Measurements from ENCODE around the gene CD247. TPM values are rescaled to one million over a fixed set of nuclear protein-coding genes. Genes with fewer than 3 reads are reported as not detected.

The CD247 gene
- total and polyA plus RNA-seq, 2 of the 4 experiments (the other 2 are of a cell fraction) = not detected

DNA sequence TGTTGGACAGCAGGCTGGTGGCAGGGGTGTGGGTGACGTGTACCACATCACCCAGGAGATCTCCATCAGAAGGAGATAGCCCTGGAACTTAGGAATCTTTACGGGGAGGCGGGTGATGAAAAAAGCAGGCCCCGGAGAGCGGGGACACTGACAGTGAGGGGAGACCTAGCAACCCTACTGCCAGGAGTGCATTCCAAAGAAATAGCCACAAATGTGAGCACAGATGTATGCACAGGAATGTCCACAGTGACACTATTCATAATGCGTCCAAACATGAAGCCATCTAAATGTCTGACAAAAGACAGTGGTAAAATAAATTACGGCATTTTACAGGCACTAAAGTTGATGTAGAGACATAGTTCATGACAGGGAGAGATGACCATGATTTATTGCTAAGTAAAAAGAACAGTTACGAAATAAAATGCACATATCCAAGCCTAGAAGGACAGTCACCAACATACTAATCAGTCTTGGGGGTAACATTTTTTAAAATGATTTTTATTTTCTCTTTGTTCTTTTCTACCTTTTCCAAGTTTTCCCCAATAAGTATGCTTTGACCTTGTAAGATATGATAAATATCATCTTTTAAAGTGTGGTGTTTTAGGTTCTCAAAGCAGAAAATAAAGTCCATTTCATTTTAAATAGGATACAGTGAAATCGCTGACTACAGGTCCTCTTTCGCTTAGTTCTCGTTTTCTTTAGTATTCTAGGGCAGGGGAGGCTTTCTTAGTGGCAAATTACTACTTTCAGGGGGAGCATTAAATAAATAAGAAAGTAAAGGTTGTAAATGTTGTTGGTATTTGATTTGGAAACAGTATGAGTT lies 21.3 kb downstream of the CD247 start:
- H3K27me3 ChIP-seq (ENCODE audit: control insufficient read depth, insufficient read depth, low read length) = peaks cover 27% of the 10 kb centered on the region
- H3K14ac ChIP-seq (replicated peaks; ENCODE audit: low read depth, low read length) = no peak overlapping the region
- BruUV-seq (replicated peaks) = no TSS peak

More for the DNA sequence above, 21.3 kb downstream of the CD247 start:
- H3K36me3 ChIP-seq (ENCODE audit: control insufficient read depth, insufficient read depth, low read length) = no peaks in the 10 kb centered on the region
- H3K9ac ChIP-seq (ENCODE audit: low read depth, low read length) = no peak overlapping the region
- no peak overlapping the region for H3K4me3 ChIP-seq (ENCODE audit: insufficient read depth, low read depth, low read length)
- no peak overlapping the region for H3K4ac ChIP-seq (ENCODE audit: low read depth, low read length)
- H3K27ac ChIP-seq (ENCODE audit: insufficient read depth, low read length) = no peak overlapping the region
- no peak overlapping the region for H4K8ac ChIP-seq (ENCODE audit: low read depth in 2 of 2, low read length in 2 of 2)
- CTCF ChIA-PET = interaction anchor here (0.7 kb wide), 1 partner anchor 11 kb away, joined by 3 read pairs; no protein-coding TSS in a partner anchor
- H2BK15ac ChIP-seq (ENCODE audit: low read depth, low read length) = no peak overlapping the region
- H2AK9ac ChIP-seq (replicated peaks; ENCODE audit: low read depth, low read length, poor library complexity) = no peak overlapping the region
- dilution Hi-C loops (cut with HindIII; ENCODE audit: low sequenced_read_pairs, unreplicated experiment) = no loop called here
- H4K5ac ChIP-seq (ENCODE audit: low read depth, low read length) = no peak overlapping the region
- TF ChIP-seq MAFK (IDR thresholded peaks at IDR 0.05; ENCODE audit: low read depth, low read length) (no peak), MAZ (IDR thresholded peaks at IDR 0.05; ENCODE audit: borderline replicate concordance, low read depth, low read length) (no peak), RFX5 (IDR thresholded peaks at IDR 0.05; ENCODE audit: low read depth, low read length) (no peak), RAD21 (IDR thresholded peaks at IDR 0.05; ENCODE audit: low read length) (no peak), NFE2L2 (IDR thresholded peaks at IDR 0.05; ENCODE audit: low read depth, low read length) (no peak), CHD1 (IDR thresholded peaks at IDR 0.05; ENCODE audit: low read depth, low read length) (no peak)
- H3K79me1 ChIP-seq (ENCODE audit: low read depth in 1 of 2, low read length in 2 of 2) = no peaks in the 10 kb centered on the region
- ATAC-seq (ENCODE audit: low read depth) (no peak), DNase-seq (no peak)
- no peaks in the 10 kb centered on the region for H3K9me3 ChIP-seq (ENCODE audit: control insufficient read depth, insufficient read depth, low read length)
- intact Hi-C loops (cut with micrococcal nuclease) = no loop called here
- no peak overlapping the region for H3K23ac ChIP-seq (ENCODE audit: low read depth, low read length)
- H2BK120ac ChIP-seq (ENCODE audit: low read depth, low read length) = no peak overlapping the region
- no peaks in the 10 kb centered on the region for H3K9me1 ChIP-seq (ENCODE audit: insufficient read depth, low read length)
- H2BK5ac ChIP-seq (ENCODE audit: low read depth, low read length, poor library complexity, severe bottlenecking) = no peak overlapping the region
- no peak overlapping the region for H3K56ac ChIP-seq (ENCODE audit: extremely low read depth, insufficient read depth, low read length)
- no peak overlapping the region for H3K18ac ChIP-seq (ENCODE audit: low read depth, low read length)
- no peak overlapping the region for H4K91ac ChIP-seq (ENCODE audit: insufficient read depth, low read depth, low read length)
- in situ Hi-C loops (cut with MboI; ENCODE audit: low sequenced_read_pairs) = no loop called here
- no peaks in the 10 kb centered on the region for H3K4me1 ChIP-seq (ENCODE audit: control insufficient read depth, insufficient read depth, low read length)
- H2AFZ ChIP-seq (replicated peaks; ENCODE audit: low read length, poor library complexity) = no peak overlapping the region
- no peaks in the 10 kb centered on the region for H4K20me1 ChIP-seq (ENCODE audit: insufficient read depth, low read length)
- no peak overlapping the region for H3K4me2 ChIP-seq (ENCODE audit: low read depth, low read length)
- no peak overlapping the region for H2AK5ac ChIP-seq (ENCODE audit: low read depth, low read length)
- no peak overlapping the region for H2BK20ac ChIP-seq (ENCODE audit: low read depth, low read length)
- POLR2A ChIA-PET (ENCODE audit: unreplicated experiment) = no interaction called here
- 20% methylated on average over 1 of the region's 11 CpGs; no CpG with 5 or more reads in 1 of the 2 experiments for WGBS, 2 experiments (ENCODE audit: extremely low coverage in 2 of 2, insufficient read length in 1 of 2)
